AG10803 (cell line): ENCODE results near the gene MBTPS2.

Experiments
- DNase-seq: peaks from one replicate; pipeline ENCODE4 v3.0.0; 2010; ENCODE audit warnings: low read depth
- H3K4me3 ChIP-seq: 2 replicates; pipeline ENCODE4 v1.5.1; 2011; ENCODE audit warnings: mild to moderate bottlenecking, low read length, control low read depth
- CTCF ChIP-seq: conservative IDR thresholded peaks from 2 replicates; pipeline ENCODE4 v1.5.1; 2011; ENCODE audit warnings: mild to moderate bottlenecking, low read length, control low read depth, inconsistent platforms

The MBTPS2 gene

GRCh38 chrX:21837056-21837455, 2.4 kb upstream of the MBTPS2 start:
- no peak for DNase-seq
- TF ChIP-seq CTCF = no peak
- no peak overlapping the region for H3K4me3 ChIP-seq

DNA sequence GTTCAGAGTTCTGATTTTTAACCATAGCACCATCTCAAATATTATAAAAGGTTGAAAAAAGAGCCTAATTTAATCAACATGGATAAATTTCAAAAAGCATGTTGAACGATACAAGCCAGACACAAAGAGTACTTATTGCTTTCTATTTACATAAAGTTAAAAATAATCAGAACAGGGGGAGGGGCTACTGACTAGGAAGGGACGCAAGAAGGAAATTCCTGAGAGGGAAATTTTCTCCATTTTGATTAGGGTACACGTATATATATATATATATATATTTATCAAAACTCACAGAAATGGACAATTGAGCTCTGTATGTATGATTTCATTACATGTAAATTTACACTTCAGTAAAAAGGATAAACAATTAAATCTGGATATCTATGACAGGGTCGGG, 482 bp upstream of the MBTPS2 start:
- no peak for TF ChIP-seq CTCF
- H3K4me3 ChIP-seq = peak overlapping the region; percentile 74
- DNase-seq = peak; percentile 15

GRCh38 chrX:21840193-21840545, 752 bp downstream of the MBTPS2 start:
- TF ChIP-seq CTCF = no peak
- DNase-seq = peak; percentile 20
- H3K4me3 ChIP-seq = peak overlapping the region; percentile 74

DNA sequence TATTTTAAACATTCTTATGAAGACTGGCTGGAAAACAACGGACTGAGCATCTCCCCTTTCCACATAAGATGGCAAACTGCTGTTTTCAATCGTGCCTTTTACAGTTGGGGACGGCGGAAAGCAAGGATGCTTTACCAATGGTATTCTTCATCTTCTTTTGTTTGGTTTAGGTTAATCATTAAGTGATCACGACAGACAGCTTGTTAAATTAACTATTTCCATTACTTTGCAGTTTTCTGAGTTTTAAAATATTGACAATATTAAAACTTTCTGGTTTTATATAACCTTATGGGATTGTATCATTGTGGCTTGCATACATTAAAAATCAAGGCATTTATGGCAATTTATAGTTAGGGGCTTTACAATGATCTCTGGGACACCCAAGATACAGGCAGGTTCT, 3.8 kb downstream of the MBTPS2 start:
- H3K4me3 ChIP-seq = no peak overlapping the region
- DNase-seq = no peak
- no peak for TF ChIP-seq CTCF

- no peak overlapping the region for H3K4me3 ChIP-seq
- no peak for DNase-seq
- TF ChIP-seq CTCF = no peak
Observed at GRCh38 chrX:21845096-21845495, 5.7 kb downstream of the MBTPS2 start.

- no peak for TF ChIP-seq CTCF
- no peak overlapping the region for H3K4me3 ChIP-seq
- no peak for DNase-seq
Observed at GRCh38 chrX:21847342-21847741, 7.9 kb downstream of the MBTPS2 start.

- DNase-seq = no peak
Observed at GRCh38 chrX:21853578-21853977, 14.2 kb downstream of the MBTPS2 start.

More at GRCh38 chrX:21853578-21853977, 14.2 kb downstream of the MBTPS2 start:
- no peak for TF ChIP-seq CTCF
- no peak overlapping the region for H3K4me3 ChIP-seq
